NB4 (cell line): ENCODE measurements around the gene TLE3.

Experiments used
- MAX ChIP-seq: IDR thresholded peaks from 2 replicates; pipeline ENCODE4 v1.6.1; 2011; ENCODE audit warnings: low read depth, low read length
- MYC ChIP-seq: IDR thresholded peaks from 2 replicates; pipeline ENCODE4 v1.6.1; 2011; ENCODE audit warnings: low read depth, low read length
- POLR2A ChIP-seq: IDR thresholded peaks from 2 replicates; pipeline ENCODE4 v1.6.1; 2011; ENCODE audit warnings: mild to moderate bottlenecking; ENCODE audit not compliant: insufficient read length; ENCODE audit errors: extremely low read depth
- TF ChIP-seq, protein P1 (sequence below): IDR thresholded peaks from one replicate; pipeline ENCODE4 v1.5.1; 2012; ENCODE audit warnings: low read depth, low read length

DNA sequence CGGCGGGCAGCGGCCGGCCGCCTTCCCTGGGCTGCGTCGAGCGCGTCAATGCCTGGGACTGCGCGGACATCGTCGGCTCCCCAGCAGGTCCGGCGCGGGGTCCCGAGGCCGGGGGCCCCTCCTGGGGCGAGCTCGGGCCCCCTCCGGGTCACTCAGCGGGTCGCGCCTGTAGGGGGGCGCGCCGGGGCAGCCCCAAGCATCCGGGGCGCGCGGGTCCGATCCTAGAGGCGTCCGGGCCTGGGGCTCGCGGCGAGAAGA lies 725 bp downstream of the TLE3 start:
- TF ChIP-seq, protein P1, sequence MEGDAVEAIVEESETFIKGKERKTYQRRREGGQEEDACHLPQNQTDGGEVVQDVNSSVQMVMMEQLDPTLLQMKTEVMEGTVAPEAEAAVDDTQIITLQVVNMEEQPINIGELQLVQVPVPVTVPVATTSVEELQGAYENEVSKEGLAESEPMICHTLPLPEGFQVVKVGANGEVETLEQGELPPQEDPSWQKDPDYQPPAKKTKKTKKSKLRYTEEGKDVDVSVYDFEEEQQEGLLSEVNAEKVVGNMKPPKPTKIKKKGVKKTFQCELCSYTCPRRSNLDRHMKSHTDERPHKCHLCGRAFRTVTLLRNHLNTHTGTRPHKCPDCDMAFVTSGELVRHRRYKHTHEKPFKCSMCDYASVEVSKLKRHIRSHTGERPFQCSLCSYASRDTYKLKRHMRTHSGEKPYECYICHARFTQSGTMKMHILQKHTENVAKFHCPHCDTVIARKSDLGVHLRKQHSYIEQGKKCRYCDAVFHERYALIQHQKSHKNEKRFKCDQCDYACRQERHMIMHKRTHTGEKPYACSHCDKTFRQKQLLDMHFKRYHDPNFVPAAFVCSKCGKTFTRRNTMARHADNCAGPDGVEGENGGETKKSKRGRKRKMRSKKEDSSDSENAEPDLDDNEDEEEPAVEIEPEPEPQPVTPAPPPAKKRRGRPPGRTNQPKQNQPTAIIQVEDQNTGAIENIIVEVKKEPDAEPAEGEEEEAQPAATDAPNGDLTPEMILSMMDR, result no peak
- no peak for TF ChIP-seq POLR2A
- TF ChIP-seq MAX, result no peak
- TF ChIP-seq MYC, result no peak
